Prostate gland (tissue), 2 donors: ENCODE results near the gene NDST3. TPM values are rescaled to one million over a fixed set of nuclear protein-coding genes. Genes with fewer than 3 reads are reported as not detected.

Source experiments
- DNase-seq: peaks from one replicate; pipeline ENCODE4 v3.0.0-alpha.2; 2019; ENCODE audit warnings: low spot score
- H3K27ac ChIP-seq, 2 donors: fragments of 200-600 bp; sonication (generic); 2 replicates each; pipeline ENCODE4 v1.5.1; 2017 to 2019
- H3K27me3 ChIP-seq: fragments of 200-600 bp; sonication (generic); replicated peaks from 2 replicates; pipeline ENCODE4 v1.5.1; 2019; ENCODE audit not compliant: insufficient read depth
- H3K36me3 ChIP-seq, 2 donors: fragments of 200-600 bp; sonication (generic); 1 replicate in 1 of 2; 2 replicates in 1 of 2; pipeline versions ENCODE4 v1.5.1 to v1.8.1; 2017 to 2019
- H3K4me1 ChIP-seq: fragments of 200-600 bp; sonication (generic); replicated peaks from 2 replicates; pipeline ENCODE4 v1.5.1; 2019
- H3K4me3 ChIP-seq, 2 donors: fragments of 200-600 bp; sonication (generic); 2 replicates each; pipeline ENCODE4 v1.5.1; 2017 to 2019
- H3K9me3 ChIP-seq: fragments of 200-600 bp; sonication (generic); 2 replicates; pipeline ENCODE4 v1.5.1; 2017
- CTCF ChIP-seq, 4 experiments: fragments of 200-600 bp in 2 of 4; fragments of 450-650 bp in 2 of 4; sonication (generic) in 2 of 4; IDR thresholded peaks; 1 replicate in 3 of 4; 2 replicates in 1 of 4; pipeline ENCODE4 v1.5.1; 2016 to 2019; ENCODE audit warnings: antibody characterized with exemption in 4 of 4, mild to moderate bottlenecking in 2 of 4, moderate library complexity in 2 of 4
- POLR2A ChIP-seq: fragments of 450-650 bp; IDR thresholded peaks from one replicate; pipeline ENCODE4 v1.6.1; 2016; ENCODE audit warnings: antibody characterized with exemption, mild to moderate bottlenecking
- POLR2AphosphoS5 ChIP-seq: sonication (generic); formaldehyde crosslinking; IDR thresholded peaks from one replicate; pipeline ENCODE4 v1.6.1; 2017; ENCODE audit warnings: antibody characterized with exemption
- WGBS: methylation state at CpG from one replicate; pipeline ENCODE4 v1.1.5; 2018; 5-methylcytosine and 5-hydroxymethylcytosine counted together
- intact Hi-C: fragments of 100-400 bp; cut with DNase I; formaldehyde crosslinking; loops from one replicate; pipeline ENCODE4 v1.14.2; 2022
- total RNA-seq, 2 donors: library from RNA; depleted of rRNA; stranded (reverse); fragments of >200 nt; gene quantifications; one replicate each; pipeline ENCODE4 v1.1.0, GENCODE V29; 2016

The NDST3 gene
- total RNA-seq, 2 donors from 2014 or later = 0.05 TPM; not detected in 1

- Histone ChIP-seq H3K36me3 (no peaks in the 10 kb centered on the region), H3K4me3 (no peak overlapping the region), H3K27ac (no peak overlapping the region), H3K27me3 (no peaks in the 10 kb centered on the region), H3K9me3 (no peaks in the 10 kb centered on the region), H3K4me1 (no peaks in the 10 kb centered on the region)
- 100% methylated on average over 1 of the region's 1 CpG for WGBS
- TF ChIP-seq POLR2AphosphoS5 (no peak), CTCF (IDR thresholded peaks at IDR 0.05) (no peak), POLR2A (no peak)
- intact Hi-C loops = no loop called here
- no peak for DNase-seq
Observed at GRCh38 chr4:118167306-118167705, 133.0 kb downstream of the NDST3 start.

- H3K9me3 ChIP-seq = no peaks in the 10 kb centered on the region
- no peaks in the 10 kb centered on the region for H3K36me3 ChIP-seq
- no peak for TF ChIP-seq POLR2A
- TF ChIP-seq POLR2AphosphoS5 = no peak
- TF ChIP-seq CTCF (IDR thresholded peaks at IDR 0.05) = no peak
- H3K4me3 ChIP-seq = no peak overlapping the region
- H3K27me3 ChIP-seq = no peaks in the 10 kb centered on the region
- intact Hi-C loops = no loop called here
- H3K27ac ChIP-seq = no peak overlapping the region
- no peak for DNase-seq
- 87% methylated on average over 4 of the region's 4 CpGs for WGBS
- H3K4me1 ChIP-seq = no peaks in the 10 kb centered on the region
Observed at GRCh38 chr4:118171381-118171780, 137.1 kb downstream of the NDST3 start.

- no peaks in the 10 kb centered on the region for H3K36me3 ChIP-seq
- H3K4me1 ChIP-seq = no peaks in the 10 kb centered on the region
- no peak for TF ChIP-seq CTCF (IDR thresholded peaks at IDR 0.05)
- no peak for TF ChIP-seq POLR2A
- no peak for TF ChIP-seq POLR2AphosphoS5
- intact Hi-C loops = no loop called here
- H3K4me3 ChIP-seq = no peak overlapping the region
- no peaks in the 10 kb centered on the region for H3K27me3 ChIP-seq
- no peak for DNase-seq
- no peaks in the 10 kb centered on the region for H3K9me3 ChIP-seq
- no peak overlapping the region for H3K27ac ChIP-seq
Observed at GRCh38 chr4:118173126-118173525, 138.8 kb downstream of the NDST3 start.

- DNase-seq = no peak
- Histone ChIP-seq H3K27me3 (no peaks in the 10 kb centered on the region), H3K9me3 (no peaks in the 10 kb centered on the region), H3K27ac (no peak overlapping the region), H3K4me1 (no peaks in the 10 kb centered on the region), H3K36me3 (no peaks in the 10 kb centered on the region), H3K4me3 (no peak overlapping the region)
- intact Hi-C loops = no loop called here
- TF ChIP-seq POLR2A (no peak), POLR2AphosphoS5 (no peak), CTCF (IDR thresholded peaks at IDR 0.05) (no peak)
- 51% methylated on average over 4 of the region's 4 CpGs for WGBS
Observed at GRCh38 chr4:118173956-118174725, 139.9 kb downstream of the NDST3 start.

GRCh38 chr4:118175506-118175905 is 141.2 kb downstream of the NDST3 start:
- Histone ChIP-seq H3K4me3 (no peak overlapping the region), H3K4me1 (no peaks in the 10 kb centered on the region), H3K36me3 (no peaks in the 10 kb centered on the region), H3K9me3 (no peaks in the 10 kb centered on the region), H3K27ac (no peak overlapping the region), H3K27me3 (no peaks in the 10 kb centered on the region)
- intact Hi-C loops = no loop called here
- DNase-seq = no peak
- 66% methylated on average over 4 of the region's 4 CpGs for WGBS
- TF ChIP-seq CTCF (IDR thresholded peaks at IDR 0.05) (no peak), POLR2AphosphoS5 (no peak), POLR2A (no peak)
